ENCODE data around the gene MINK1.
A peak's percentile ranks its signal among the peaks of the same experiment; 100 is the strongest.

MINK1 gene

GRCh38 chr17:4870855-4871254 is 37.7 kb downstream of the MINK1 start:
- DNase-seq (ENCODE audit: low read depth in 3 of 3), result no peak

- DNase-seq (ENCODE audit: low read depth in 3 of 3), result no peak
Measured at GRCh38 chr17:4872786-4873185, 39.6 kb downstream of the MINK1 start.

- no peak for DNase-seq (ENCODE audit: low read depth in 3 of 3)
Measured at GRCh38 chr17:4877089-4877488, 43.9 kb downstream of the MINK1 start.

GRCh38 chr17:4879601-4880000 is 46.5 kb downstream of the MINK1 start:
- no peak for DNase-seq (ENCODE audit: low read depth in 3 of 3)

DNA sequence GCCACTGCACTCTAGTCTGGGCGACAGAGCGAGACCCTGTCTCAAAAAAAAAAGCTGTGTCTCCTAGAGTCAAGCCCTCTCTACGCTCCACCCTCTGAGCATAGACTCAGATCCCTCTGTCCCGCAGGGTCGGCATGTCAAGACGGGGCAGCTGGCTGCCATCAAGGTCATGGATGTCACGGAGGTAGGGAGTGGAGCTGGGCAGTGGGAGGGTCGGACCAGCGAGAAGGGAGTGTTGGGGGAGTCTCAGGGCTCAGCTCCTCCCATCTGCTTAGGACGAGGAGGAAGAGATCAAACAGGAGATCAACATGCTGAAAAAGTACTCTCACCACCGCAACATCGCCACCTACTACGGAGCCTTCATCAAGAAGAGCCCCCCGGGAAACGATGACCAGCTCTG is 47.7 kb downstream of the MINK1 start:
- DNase-seq (ENCODE audit: low read depth in 3 of 3), result no peak

DNA sequence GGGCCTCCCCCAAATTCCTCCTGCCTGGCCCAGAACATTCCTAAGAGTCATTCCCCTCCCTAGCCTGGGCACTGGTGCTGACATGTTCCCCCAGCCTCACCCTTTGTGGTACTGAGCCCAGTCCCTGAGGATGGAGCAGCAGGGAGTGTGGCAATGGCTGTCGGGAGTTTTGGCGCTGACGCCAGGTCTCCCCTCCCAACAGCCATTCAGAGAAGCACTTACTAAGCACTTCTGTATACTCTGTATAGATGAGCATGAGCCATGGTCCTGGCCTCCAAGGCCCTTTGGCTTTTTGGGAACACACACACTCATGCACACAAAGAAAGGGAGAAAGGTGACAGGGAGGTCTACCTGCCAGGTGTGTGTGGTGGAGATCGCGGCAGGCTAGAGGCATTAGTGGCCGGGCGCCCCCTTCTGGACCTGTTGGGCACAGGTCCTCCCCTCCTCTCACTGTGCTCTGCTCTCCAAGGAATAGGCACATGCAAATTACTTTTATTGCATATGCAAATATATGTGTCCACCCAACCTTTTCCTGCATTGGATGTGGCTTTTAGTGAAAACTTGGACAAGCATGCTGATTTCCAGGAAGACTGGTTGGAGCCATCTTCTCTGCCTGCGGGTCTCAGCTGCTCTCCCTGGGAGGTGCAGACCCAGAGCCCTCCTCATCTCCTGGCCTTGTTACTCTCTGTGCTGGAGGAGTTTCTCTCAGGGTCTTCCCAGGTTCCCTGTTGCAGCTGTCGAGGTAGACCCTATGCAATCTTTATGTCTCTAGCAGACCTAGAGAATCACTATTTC is 48.8 kb downstream of the MINK1 start:
- peak in 2 of 3 donors; percentile 38 to 54 for DNase-seq (ENCODE audit: low read depth in 3 of 3)

DNA sequence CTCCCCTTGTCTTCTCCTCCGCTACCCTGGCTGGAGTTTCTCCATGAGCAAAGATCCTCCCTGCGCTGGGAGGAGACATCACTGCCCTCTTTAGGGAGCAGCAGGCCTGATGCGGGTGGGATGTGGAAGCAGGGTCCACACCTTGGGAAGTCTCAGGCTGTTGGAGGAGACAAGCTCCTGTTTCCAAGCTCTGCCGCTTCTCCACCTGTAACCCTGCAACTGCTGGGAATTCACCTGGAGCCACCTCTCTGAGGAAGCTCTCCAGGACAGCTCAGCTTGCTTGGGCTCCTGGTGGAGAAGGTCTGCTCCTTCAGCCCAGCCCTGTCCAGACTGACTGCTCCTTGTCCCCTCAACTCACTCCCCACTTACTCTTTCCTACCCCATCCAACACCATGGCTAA is 51.3 kb downstream of the MINK1 start:
- DNase-seq (ENCODE audit: low read depth in 3 of 3), result no peak

- DNase-seq (ENCODE audit: low read depth in 3 of 3), result no peak
Measured at GRCh38 chr17:4886830-4887229, 53.7 kb downstream of the MINK1 start.

GRCh38 chr17:4887581-4887980 is 54.4 kb downstream of the MINK1 start:
- DNase-seq (ENCODE audit: low read depth in 3 of 3), result no peak

DNA sequence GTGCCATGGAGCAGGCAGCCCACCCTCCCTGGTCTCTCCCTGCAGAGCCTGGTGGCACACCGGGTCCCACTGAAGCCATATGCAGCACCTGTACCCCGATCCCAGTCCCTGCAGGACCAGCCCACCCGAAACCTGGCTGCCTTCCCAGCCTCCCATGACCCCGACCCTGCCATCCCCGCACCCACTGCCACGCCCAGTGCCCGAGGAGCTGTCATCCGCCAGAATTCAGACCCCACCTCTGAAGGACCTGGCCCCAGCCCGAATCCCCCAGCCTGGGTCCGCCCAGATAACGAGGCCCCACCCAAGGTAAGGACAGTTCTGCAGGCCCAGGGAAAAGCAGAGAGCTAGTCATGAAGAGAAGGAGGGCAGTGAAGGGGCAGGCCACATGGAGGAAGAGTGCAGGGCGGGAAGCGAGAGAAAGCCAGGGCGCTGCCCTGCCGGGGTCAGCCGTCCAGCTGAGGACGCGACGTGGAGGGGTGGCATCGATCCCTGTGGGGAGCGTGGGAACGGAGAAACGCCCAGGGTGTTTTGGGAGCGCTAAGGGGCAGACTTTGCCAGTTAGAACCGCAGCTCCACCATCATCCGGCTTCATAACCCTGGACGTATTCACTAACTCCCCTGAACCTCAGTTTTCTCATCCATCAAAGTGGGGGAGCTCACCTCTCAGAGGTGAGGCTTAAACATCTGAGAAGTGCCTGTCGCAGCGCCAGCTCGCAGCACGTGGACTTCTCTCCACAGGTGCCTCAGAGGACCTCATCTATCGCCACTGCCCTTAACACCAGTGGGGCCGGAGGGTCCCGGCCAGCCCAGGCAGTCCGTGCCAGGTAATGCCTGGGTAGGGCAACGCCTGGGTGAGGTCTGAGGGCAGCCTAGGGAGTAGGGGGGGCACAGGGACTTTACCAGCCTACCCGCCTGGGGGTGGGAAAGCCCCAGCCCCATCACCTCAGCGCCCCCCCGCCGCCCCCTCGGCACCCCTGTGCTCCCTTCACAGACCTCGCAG is 58.6 kb downstream of the MINK1 start:
- DNase-seq (ENCODE audit: low read depth in 3 of 3), result no peak

DNA sequence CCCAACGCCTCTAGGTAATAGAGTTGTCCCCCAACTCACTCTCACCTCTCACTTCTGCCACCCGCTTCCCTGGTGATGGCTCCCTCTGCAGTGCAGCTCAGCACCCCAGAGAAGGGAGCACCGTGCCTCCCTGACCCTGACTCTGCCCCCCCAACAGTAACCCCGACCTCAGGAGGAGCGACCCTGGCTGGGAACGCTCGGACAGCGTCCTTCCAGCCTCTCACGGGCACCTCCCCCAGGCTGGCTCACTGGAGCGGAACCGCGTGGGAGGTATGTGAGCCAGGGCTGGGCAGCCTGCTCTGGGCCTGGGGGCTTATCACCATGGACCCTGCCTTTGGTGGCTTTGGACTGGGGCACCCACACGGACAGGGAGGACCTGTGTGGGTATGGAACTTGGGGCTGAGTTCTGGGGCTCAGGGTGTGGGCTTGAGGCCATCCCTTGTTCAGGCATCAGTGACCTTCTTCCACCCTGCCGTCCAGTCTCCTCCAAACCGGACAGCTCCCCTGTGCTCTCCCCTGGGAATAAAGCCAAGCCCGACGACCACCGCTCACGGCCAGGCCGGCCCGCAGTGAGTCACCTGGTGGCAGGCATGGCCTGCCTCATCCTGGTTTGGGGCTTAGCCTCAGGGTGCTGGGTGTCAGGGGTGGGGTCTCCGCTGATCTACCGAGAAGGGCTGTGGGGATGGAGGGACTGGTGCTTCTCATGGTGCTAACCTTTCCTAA is 59.5 kb downstream of the MINK1 start:
- no peak for DNase-seq (ENCODE audit: low read depth in 3 of 3)

GRCh38 chr17:4893272-4893671 is 60.1 kb downstream of the MINK1 start:
- no peak for DNase-seq (ENCODE audit: low read depth in 3 of 3)

DNA sequence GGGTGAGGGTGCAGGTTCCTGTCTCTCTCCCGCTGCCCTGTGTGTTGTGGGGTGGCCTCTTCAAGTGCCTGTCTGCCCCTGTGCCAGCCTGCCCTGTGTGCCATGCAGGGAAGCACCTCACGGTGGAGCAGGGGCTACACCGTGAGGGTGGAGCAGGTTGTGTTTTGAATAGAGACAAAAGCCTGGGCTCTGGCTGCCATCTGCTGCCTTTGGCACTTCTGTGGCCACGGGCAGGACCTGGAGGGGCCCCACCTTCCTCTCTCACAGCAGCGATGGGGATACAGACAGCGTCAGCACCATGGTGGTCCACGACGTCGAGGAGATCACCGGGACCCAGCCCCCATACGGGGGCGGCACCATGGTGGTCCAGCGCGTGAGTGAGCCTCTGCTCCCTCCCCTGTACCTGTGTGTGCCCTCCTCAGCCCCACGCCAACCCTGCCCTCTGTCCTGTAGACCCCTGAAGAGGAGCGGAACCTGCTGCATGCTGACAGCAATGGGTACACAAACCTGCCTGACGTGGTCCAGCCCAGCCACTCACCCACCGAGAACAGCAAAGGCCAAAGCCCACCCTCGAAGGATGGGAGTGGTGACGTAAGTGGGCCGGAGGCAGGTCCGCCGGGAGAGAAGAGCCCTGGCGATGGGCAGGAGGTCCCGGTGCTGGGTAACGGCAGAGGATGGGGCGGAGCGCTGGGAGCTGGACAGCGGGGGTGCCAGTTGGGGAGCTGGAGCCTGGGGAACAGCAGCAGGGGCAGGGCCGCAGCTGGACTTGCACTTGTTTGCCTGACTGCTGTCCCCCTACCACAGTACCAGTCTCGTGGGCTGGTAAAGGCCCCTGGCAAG is 60.8 kb downstream of the MINK1 start:
- no peak for DNase-seq (ENCODE audit: low read depth in 3 of 3)

DNA sequence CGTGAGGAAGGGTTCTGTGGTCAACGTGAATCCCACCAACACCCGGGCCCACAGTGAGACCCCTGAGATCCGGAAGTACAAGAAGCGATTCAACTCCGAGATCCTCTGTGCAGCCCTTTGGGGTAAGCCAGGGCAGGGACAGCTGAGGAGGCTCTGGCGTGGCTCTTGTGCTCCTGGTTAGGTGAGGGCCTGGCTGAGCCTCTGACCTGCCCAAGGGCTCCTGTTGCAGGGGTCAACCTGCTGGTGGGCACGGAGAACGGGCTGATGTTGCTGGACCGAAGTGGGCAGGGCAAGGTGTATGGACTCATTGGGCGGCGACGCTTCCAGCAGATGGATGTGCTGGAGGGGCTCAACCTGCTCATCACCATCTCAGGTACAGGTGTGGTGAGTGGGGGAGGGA is 62.0 kb downstream of the MINK1 start:
- DNase-seq (ENCODE audit: low read depth in 3 of 3), result no peak

- DNase-seq (ENCODE audit: low read depth in 3 of 3), result no peak
Measured at GRCh38 chr17:4895657-4896331, 62.7 kb downstream of the MINK1 start.

- DNase-seq (ENCODE audit: low read depth in 3 of 3), result no peak
Measured at GRCh38 chr17:4896332-4897197, 63.4 kb downstream of the MINK1 start.

- DNase-seq (ENCODE audit: low read depth in 3 of 3), result no peak
Measured at GRCh38 chr17:4897198-4897687, 64.1 kb downstream of the MINK1 start.

DNA sequence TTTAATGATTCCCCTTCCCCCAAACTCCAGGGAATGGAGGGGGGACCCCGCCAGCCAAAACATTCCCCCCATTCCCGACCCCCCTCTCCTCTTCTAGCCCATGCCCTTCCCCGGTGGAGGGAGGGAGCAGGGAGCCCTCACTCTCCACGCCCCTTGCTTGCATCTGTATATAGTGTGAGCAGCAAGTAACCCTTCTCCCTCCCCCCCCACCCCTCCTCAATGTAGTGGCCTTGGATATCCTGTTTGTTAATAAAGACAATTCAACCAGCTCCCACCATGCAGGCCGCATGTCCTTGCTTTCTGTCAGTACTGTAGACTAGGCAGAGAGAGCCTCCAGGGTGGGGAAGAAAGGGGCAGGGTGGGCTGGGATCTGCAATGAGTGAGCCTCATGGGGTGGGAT is 64.6 kb downstream of the MINK1 start:
- DNase-seq (ENCODE audit: low read depth in 3 of 3), result no peak

DNA sequence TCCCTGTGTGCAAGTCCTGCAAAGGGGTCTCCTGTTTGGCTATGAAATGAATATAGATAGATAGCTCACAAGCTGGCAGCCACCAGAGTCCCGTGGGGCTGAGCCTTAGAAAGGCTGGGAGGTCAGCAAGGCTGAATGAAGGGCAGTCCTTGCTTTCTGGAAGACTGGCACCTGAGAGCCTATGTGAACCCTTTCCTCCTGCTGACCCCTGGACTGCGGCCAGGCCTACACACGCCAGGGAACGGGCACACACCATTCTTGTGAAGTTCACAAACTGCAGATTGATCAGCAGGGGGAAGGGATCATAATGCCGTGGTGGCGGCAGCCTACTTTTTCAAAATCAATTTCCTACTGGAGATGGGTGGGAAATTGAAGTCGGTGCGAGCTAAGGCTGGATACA is 65.2 kb downstream of the MINK1 start:
- DNase-seq (ENCODE audit: low read depth in 3 of 3), result no peak

All from stimulated activated CD4-positive, alpha-beta T cell treated with anti-CD3 and anti-CD28 coated beads, TNF-alpha, amount 100 ng/mL, for 48 hours (primary cell).